ENCODE data around the gene CLK2. TPM values are rescaled to one million over a fixed set of nuclear protein-coding genes. Genes with fewer than 3 reads are reported as not detected.

CLK2 gene
- total RNA-seq, 1 experiment from 2014 or later, result 72.6 TPM

DNA sequence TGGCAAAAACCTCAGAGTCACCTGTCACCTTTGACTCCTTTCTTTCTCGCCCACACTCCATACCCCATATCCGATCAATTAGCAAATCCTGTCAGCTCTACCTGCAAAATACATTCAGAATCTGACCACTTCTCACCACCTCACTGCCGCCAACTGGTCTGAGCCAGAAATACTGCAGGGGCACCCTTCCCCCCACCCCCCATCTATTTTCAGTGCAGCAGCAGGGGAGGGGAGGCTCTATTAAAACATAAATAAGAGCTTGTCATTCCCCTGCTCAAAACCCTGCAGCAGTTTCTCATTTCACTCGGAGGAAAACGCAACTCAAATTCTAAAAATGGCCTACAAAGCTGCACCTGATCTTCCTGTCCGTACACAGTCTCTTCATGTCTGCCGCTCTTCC, 24.1 kb upstream of the CLK2 start:
- BruUV-seq (replicated peaks), result no TSS peak
- no peak for TF ChIP-seq EZH2 (IDR thresholded peaks at IDR 0.05)
- TF ChIP-seq SIN3A (IDR thresholded peaks at IDR 0.05; ENCODE audit: low read depth), result no peak
- TF ChIP-seq, protein P1, sequence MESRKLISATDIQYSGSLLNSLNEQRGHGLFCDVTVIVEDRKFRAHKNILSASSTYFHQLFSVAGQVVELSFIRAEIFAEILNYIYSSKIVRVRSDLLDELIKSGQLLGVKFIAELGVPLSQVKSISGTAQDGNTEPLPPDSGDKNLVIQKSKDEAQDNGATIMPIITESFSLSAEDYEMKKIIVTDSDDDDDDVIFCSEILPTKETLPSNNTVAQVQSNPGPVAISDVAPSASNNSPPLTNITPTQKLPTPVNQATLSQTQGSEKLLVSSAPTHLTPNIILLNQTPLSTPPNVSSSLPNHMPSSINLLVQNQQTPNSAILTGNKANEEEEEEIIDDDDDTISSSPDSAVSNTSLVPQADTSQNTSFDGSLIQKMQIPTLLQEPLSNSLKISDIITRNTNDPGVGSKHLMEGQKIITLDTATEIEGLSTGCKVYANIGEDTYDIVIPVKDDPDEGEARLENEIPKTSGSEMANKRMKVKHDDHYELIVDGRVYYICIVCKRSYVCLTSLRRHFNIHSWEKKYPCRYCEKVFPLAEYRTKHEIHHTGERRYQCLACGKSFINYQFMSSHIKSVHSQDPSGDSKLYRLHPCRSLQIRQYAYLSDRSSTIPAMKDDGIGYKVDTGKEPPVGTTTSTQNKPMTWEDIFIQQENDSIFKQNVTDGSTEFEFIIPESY (IDR thresholded peaks at IDR 0.05; ENCODE audit: extremely low read depth, insufficient replicate concordance, low read length), result no peak
- TF ChIP-seq ZFX (IDR thresholded peaks at IDR 0.05), result no peak
- no peak for TF ChIP-seq EGR1 (IDR thresholded peaks at IDR 0.05; ENCODE audit: low read depth)
- TF ChIP-seq YY1 (IDR thresholded peaks at IDR 0.05; ENCODE audit: extremely low read depth, insufficient replicate concordance, low read depth, low read length), result no peak
- no peak for TF ChIP-seq SRF (IDR thresholded peaks at IDR 0.05; ENCODE audit: low read depth)
- TF ChIP-seq, protein P2, sequence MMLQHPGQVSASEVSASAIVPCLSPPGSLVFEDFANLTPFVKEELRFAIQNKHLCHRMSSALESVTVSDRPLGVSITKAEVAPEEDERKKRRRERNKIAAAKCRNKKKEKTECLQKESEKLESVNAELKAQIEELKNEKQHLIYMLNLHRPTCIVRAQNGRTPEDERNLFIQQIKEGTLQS (IDR thresholded peaks at IDR 0.05), result no peak
- Histone ChIP-seq H3K4me3 (replicated peaks in 1 of 2; ENCODE audit: low read depth in 1 of 2, low read length in 2 of 2) (no peak overlapping the region), H3K36me3 (ENCODE audit: control insufficient read depth in 1 of 2, insufficient read depth in 2 of 2, low read length in 2 of 2) (no peaks in the 10 kb centered on the region), H2AFZ (ENCODE audit: low read depth, low read length, poor library complexity, severe bottlenecking) (no peak overlapping the region), H3K9ac (ENCODE audit: low read length) (no peak overlapping the region), H4K20me1 (ENCODE audit: insufficient read depth) (no peaks in the 10 kb centered on the region), H3K9me3 (ENCODE audit: control insufficient read depth in 1 of 2, insufficient read depth in 1 of 2, low read depth in 1 of 2, low read length in 2 of 2) (no peaks in the 10 kb centered on the region), H3K4me1 (ENCODE audit: control insufficient read depth in 1 of 2, insufficient read depth in 2 of 2, low read length in 2 of 2) (no peaks in the 10 kb centered on the region; a peak in 1 of 4 replicates), H3K9me2 (ENCODE audit: insufficient read depth) (no peaks in the 10 kb centered on the region), H3K4me2 (ENCODE audit: low read length) (no peak overlapping the region), H3K79me2 (ENCODE audit: insufficient read depth, low read length) (no peaks in the 10 kb centered on the region), H3K27ac (ENCODE audit: low read depth, low read length) (no peak overlapping the region), H3K27me3 (ENCODE audit: insufficient read depth, low read length) (no peaks in the 10 kb centered on the region)
- DNase-seq (ENCODE audit: low read depth, low spot score) (no peak), ATAC-seq (no peak)
- RAD21 ChIA-PET (ENCODE audit: low non-redundant PET in 1 of 2, low total read pairs in 2 of 2, uncharacterized antibody in 2 of 2, unreplicated experiment in 2 of 2), result no interaction called here
- POLR2A ChIA-PET, result no interaction called here
- intact Hi-C loops (cut with micrococcal nuclease), result no loop called here
- CTCF ChIA-PET, result no interaction called here

DNA sequence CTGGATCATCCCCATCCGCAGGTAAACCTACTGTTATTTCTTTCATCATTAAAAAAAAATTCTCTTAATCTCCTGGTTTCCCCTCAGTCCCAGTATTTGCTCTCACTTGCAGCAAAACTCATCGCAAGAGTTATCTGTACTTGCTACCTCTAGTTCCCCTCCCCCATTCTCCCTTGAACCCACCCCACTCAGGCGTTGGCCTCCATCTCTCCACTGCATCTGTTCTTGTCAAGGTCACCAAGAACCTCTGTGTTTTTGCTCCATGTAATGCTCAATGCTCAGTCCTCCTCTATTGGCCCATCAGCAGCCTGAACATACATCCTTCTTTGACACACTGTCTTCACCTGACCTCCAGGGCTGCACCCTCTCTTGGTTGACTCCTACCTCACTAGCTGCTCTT, 23.4 kb upstream of the CLK2 start:
- intact Hi-C loops (cut with micrococcal nuclease), result no loop called here
- no peak overlapping the region for H2AFZ ChIP-seq (ENCODE audit: low read depth, low read length, poor library complexity, severe bottlenecking)
- CTCF ChIA-PET, result no interaction called here
- no peaks in the 10 kb centered on the region; a peak in 1 of 4 replicates for H3K4me1 ChIP-seq (ENCODE audit: control insufficient read depth in 1 of 2, insufficient read depth in 2 of 2, low read length in 2 of 2)
- H3K9me3 ChIP-seq (ENCODE audit: control insufficient read depth in 1 of 2, insufficient read depth in 1 of 2, low read depth in 1 of 2, low read length in 2 of 2), result no peaks in the 10 kb centered on the region
- no peaks in the 10 kb centered on the region for H4K20me1 ChIP-seq (ENCODE audit: insufficient read depth)
- H3K27me3 ChIP-seq (ENCODE audit: insufficient read depth, low read length), result no peaks in the 10 kb centered on the region
- BruUV-seq (replicated peaks), result no TSS peak
- H3K9ac ChIP-seq (ENCODE audit: low read length), result no peak overlapping the region
- RAD21 ChIA-PET (ENCODE audit: low non-redundant PET in 1 of 2, low total read pairs in 2 of 2, uncharacterized antibody in 2 of 2, unreplicated experiment in 2 of 2), result no interaction called here
- no peaks in the 10 kb centered on the region for H3K79me2 ChIP-seq (ENCODE audit: insufficient read depth, low read length)
- no peak overlapping the region for H3K27ac ChIP-seq (ENCODE audit: low read depth, low read length)
- POLR2A ChIA-PET, result no interaction called here
- DNase-seq (ENCODE audit: low read depth, low spot score) (no peak), ATAC-seq (no peak)
- H3K36me3 ChIP-seq (ENCODE audit: control insufficient read depth in 1 of 2, insufficient read depth in 2 of 2, low read length in 2 of 2), result no peaks in the 10 kb centered on the region
- H3K4me2 ChIP-seq (ENCODE audit: low read length), result no peak overlapping the region
- H3K9me2 ChIP-seq (ENCODE audit: insufficient read depth), result no peaks in the 10 kb centered on the region
- no peak overlapping the region for H3K4me3 ChIP-seq (replicated peaks in 1 of 2; ENCODE audit: low read depth in 1 of 2, low read length in 2 of 2)
- TF ChIP-seq ZFX (IDR thresholded peaks at IDR 0.05) (no peak), CBX3 (IDR thresholded peaks at IDR 0.05; ENCODE audit: low read depth) (no peak), POLR2AphosphoS5 (IDR thresholded peaks at IDR 0.05; ENCODE audit: low read depth, low read length) (no peak), ELF1 (IDR thresholded peaks at IDR 0.05; ENCODE audit: borderline replicate concordance, low read depth) (no peak), EZH2 (IDR thresholded peaks at IDR 0.05) (no peak), RAD21 (IDR thresholded peaks at IDR 0.05; ENCODE audit: low read depth) (no peak), POLR2A (IDR thresholded peaks at IDR 0.05; ENCODE audit: borderline replicate concordance, extremely low read depth, insufficient read depth, insufficient read length) (no peak), ZNF274 (IDR thresholded peaks at IDR 0.05; ENCODE audit: low read depth, low read length) (no peak), CEBPB (IDR thresholded peaks at IDR 0.05; ENCODE audit: low read depth) (no peak)
- TF ChIP-seq, protein P3, sequence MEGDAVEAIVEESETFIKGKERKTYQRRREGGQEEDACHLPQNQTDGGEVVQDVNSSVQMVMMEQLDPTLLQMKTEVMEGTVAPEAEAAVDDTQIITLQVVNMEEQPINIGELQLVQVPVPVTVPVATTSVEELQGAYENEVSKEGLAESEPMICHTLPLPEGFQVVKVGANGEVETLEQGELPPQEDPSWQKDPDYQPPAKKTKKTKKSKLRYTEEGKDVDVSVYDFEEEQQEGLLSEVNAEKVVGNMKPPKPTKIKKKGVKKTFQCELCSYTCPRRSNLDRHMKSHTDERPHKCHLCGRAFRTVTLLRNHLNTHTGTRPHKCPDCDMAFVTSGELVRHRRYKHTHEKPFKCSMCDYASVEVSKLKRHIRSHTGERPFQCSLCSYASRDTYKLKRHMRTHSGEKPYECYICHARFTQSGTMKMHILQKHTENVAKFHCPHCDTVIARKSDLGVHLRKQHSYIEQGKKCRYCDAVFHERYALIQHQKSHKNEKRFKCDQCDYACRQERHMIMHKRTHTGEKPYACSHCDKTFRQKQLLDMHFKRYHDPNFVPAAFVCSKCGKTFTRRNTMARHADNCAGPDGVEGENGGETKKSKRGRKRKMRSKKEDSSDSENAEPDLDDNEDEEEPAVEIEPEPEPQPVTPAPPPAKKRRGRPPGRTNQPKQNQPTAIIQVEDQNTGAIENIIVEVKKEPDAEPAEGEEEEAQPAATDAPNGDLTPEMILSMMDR (IDR thresholded peaks at IDR 0.05 in 2 of 3, conservative IDR thresholded peaks at IDR 0.05 in 1 of 3; ENCODE audit: borderline replicate concordance in 1 of 3, insufficient read depth in 1 of 3, low read depth in 2 of 3, low read length in 2 of 3), result no peak
- TF ChIP-seq, protein P1 (IDR thresholded peaks at IDR 0.05; ENCODE audit: extremely low read depth, insufficient replicate concordance, low read length), result no peak
